GM06990 (cell line): ENCODE results near the gene CTTNBP2.

Source experiments
- DNase-seq: peaks from one replicate; pipeline ENCODE4 v3.0.0-alpha.2; 2011; ENCODE audit not compliant: insufficient read length; ENCODE audit errors: extremely low read depth
- H3K27me3 ChIP-seq: replicated peaks from 2 replicates; pipeline ENCODE4 v1.6.0; 2011; ENCODE audit warnings: low read length; ENCODE audit not compliant: control insufficient read depth, insufficient read depth
- H3K36me3 ChIP-seq: 2 replicates; pipeline ENCODE4 v1.5.1; 2011; ENCODE audit warnings: low read length; ENCODE audit not compliant: control insufficient read depth, insufficient read depth
- H3K4me3 ChIP-seq: replicated peaks from 2 replicates; pipeline ENCODE4 v1.5.1; 2011; ENCODE audit warnings: low read depth, mild to moderate bottlenecking, control low read depth, low read length
- TF ChIP-seq, protein P1 (sequence below): IDR thresholded peaks from 2 replicates; pipeline ENCODE4 v1.5.1; 2011; ENCODE audit warnings: low read length, control low read depth, mild to moderate bottlenecking, inconsistent platforms; ENCODE audit not compliant: insufficient read depth, poor library complexity, severe bottlenecking

Gene CTTNBP2

DNA sequence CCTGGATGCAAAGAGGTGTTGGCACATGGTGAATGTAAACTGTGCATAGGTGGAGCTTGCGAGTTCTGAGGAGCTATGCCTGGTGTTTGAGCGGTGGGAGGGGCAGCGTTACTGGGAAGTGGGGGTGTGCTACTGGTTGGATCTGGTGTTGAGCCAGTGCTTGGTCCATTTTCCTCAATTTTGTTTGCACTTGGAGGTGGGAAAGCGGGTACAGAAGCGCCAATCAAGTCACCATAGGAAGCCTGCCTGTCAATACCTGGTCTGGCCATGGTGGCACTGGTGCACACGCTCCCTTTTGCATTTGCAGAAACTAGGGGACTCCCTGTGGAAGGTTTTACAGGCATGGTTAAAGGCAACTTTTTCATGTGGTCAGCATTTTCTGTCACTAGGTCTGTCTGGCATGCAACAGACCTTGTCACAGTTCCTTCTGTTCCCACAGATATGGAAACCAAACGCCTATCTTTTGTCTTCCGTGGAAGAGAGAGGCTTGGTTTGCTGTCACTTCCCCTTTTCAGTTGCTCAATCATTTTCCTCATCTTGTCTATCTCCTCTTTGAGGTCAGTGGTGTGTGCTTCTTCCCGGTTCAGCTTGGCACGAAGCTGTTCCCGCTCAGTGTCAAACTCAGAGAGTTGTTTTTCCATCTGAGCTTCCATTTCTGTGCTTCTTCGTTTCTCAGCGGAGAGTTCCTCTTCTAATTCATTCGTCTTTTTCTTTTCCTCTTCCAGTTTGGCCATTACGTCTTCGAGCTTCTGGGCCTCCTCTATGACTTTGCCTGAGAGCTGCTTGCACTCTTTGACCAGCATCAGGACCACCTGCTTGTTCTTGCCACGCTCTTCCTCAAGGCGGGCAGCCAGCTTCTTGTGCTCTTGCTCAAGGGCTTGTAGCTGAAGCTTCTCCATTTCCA, 81.1 kb downstream of the CTTNBP2 start:
- H3K27me3 ChIP-seq: no peaks in the 10 kb centered on the region; the same call in 1 of the 2 replicates
- H3K36me3 ChIP-seq: no peaks in the 10 kb centered on the region
- TF ChIP-seq, protein P1, sequence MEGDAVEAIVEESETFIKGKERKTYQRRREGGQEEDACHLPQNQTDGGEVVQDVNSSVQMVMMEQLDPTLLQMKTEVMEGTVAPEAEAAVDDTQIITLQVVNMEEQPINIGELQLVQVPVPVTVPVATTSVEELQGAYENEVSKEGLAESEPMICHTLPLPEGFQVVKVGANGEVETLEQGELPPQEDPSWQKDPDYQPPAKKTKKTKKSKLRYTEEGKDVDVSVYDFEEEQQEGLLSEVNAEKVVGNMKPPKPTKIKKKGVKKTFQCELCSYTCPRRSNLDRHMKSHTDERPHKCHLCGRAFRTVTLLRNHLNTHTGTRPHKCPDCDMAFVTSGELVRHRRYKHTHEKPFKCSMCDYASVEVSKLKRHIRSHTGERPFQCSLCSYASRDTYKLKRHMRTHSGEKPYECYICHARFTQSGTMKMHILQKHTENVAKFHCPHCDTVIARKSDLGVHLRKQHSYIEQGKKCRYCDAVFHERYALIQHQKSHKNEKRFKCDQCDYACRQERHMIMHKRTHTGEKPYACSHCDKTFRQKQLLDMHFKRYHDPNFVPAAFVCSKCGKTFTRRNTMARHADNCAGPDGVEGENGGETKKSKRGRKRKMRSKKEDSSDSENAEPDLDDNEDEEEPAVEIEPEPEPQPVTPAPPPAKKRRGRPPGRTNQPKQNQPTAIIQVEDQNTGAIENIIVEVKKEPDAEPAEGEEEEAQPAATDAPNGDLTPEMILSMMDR: peak; percentile 31
- H3K4me3 ChIP-seq: no peak overlapping the region
- no peak for DNase-seq

DNA sequence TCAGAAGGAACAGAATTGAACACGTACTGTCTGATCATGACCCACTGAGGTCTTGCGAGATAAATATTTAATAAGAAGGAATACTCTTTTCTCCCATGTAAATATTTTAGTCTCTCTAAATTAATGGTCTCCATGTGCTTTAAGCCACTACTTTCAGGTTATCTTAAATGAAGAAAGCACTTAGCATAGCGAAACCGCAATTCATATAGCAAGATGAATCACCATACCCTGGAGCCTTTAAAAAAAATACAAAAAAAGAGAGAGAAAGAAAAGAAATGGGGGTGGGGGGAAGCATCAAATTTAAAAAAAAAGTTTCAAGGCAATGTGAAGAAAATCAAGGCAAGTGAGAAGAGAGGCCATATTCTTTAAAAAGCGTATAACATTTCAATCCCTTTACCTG, 82.5 kb downstream of the CTTNBP2 start:
- Histone ChIP-seq H3K27me3 (no peaks in the 10 kb centered on the region), H3K4me3 (no peak overlapping the region), H3K36me3 (no peaks in the 10 kb centered on the region)
- DNase-seq: no peak
- TF ChIP-seq, protein P1: no peak

DNA sequence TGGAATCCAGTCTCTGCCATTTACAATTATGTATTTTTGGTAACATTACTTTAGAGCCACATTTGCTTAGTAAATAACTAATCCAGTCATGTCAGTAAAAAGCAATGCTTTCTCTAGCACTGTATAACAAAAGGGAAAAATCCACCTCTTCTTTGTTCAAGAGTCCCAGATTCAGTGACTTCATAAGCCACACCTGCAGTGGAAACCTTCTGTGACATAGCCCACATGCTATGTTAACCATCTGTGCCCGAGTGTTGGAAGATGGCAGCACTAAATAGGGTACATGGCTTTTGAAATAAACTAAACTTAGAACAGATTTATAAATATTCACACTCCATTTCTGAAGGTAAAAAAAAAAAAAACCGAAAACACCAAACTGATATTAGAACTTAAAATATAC, 83.0 kb downstream of the CTTNBP2 start:
- DNase-seq: no peak
- H3K27me3 ChIP-seq: no peaks in the 10 kb centered on the region
- no peaks in the 10 kb centered on the region for H3K36me3 ChIP-seq
- no peak overlapping the region for H3K4me3 ChIP-seq
- TF ChIP-seq, protein P1: no peak

DNA sequence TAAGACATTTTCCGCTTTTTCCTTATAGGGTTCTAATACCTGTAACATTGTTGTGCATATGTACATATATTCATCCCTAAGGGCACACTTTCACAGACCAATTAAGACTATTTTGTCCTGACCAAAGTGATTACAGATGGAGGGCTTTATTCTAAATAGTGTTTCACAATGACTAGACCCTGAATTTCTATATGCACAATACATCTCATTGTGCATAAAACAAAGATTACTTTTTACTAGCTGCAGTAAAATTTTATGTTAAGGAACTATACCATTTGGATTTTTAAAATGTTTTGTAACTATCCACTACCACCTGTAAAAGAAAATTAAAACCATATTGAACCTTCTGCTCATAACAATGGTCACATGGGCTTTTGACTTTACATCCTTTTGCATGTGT, 87.8 kb downstream of the CTTNBP2 start:
- Histone ChIP-seq H3K36me3 (no peaks in the 10 kb centered on the region), H3K4me3 (no peak overlapping the region), H3K27me3 (no peaks in the 10 kb centered on the region)
- TF ChIP-seq, protein P1: no peak
- DNase-seq: no peak

DNA sequence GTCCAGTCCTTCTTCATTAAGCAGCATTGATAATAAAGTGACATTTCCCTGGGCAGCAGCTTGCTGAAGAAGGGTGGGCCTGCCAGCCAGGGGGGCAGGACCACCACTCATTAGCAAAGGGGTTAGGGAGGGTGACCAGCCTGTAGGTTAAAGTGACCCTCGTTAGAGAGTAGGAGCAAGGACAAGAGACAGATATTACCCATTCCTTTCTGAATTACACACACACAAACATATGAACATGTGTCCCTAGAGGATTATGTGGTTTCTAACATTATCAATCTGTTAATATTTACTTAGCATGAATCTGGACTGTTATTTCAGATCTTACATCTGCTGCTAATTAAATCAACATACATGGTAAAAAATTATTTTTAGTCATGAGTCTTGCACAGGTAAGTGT, 88.9 kb downstream of the CTTNBP2 start:
- Histone ChIP-seq H3K4me3 (no peak overlapping the region), H3K27me3 (no peaks in the 10 kb centered on the region), H3K36me3 (no peaks in the 10 kb centered on the region)
- TF ChIP-seq, protein P1: no peak
- DNase-seq: no peak

DNA sequence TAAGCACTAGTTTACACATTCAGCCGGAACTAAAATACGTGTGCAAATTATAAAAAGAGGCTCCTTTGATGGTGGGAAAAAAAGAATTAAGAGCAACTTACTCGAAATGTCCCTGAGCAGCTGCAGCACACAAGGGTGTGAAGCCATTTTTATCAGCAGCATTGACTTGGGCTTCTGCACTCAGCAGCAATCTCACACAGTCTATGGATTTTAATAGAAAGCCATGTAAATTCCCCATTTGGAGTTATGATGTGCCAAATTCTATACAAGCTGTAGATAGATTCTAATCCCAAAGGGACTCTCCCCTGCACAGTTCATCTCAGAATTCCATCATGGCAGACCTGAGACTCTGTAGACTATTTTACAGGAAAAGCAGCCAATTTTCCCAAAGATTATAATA, 90.5 kb downstream of the CTTNBP2 start:
- H3K36me3 ChIP-seq: no peaks in the 10 kb centered on the region
- TF ChIP-seq, protein P1: no peak
- H3K4me3 ChIP-seq: no peak overlapping the region
- no peak for DNase-seq
- no peaks in the 10 kb centered on the region for H3K27me3 ChIP-seq
